HEK293T (cell line): ENCODE measurements around the gene SERPINI1.

Experiments
- BHLHE40 ChIP-seq: fragments of 450-650 bp; IDR thresholded peaks from 2 replicates; pipeline ENCODE4 v1.6.1; 2016; ENCODE audit warnings: mild to moderate bottlenecking, moderate library complexity, borderline replicate concordance
- CTBP1 ChIP-seq: fragments of 450-650 bp; IDR thresholded peaks from 2 replicates; pipeline ENCODE4 v1.6.1; 2016; ENCODE audit warnings: borderline replicate concordance
- ELF4 ChIP-seq: fragments of 450-650 bp; IDR thresholded peaks from 2 replicates; pipeline ENCODE4 v1.6.1; 2017; ENCODE audit warnings: antibody characterized with exemption
- FOXK2 ChIP-seq: fragments of 450-650 bp; IDR thresholded peaks from 2 replicates; pipeline ENCODE4 v1.6.1; 2016; ENCODE audit warnings: mild to moderate bottlenecking
- FOXM1 ChIP-seq: fragments of 450-650 bp; IDR thresholded peaks from 2 replicates; pipeline ENCODE4 v1.6.1; 2017; ENCODE audit warnings: mild to moderate bottlenecking, borderline replicate concordance
- HDGF ChIP-seq: fragments of 450-650 bp; IDR thresholded peaks from 2 replicates; pipeline ENCODE4 v1.6.1; 2017; ENCODE audit warnings: antibody characterized with exemption, borderline replicate concordance
- ZNF384 ChIP-seq: fragments of 450-650 bp; IDR thresholded peaks from 2 replicates; pipeline ENCODE4 v1.6.1; 2016

DNA sequence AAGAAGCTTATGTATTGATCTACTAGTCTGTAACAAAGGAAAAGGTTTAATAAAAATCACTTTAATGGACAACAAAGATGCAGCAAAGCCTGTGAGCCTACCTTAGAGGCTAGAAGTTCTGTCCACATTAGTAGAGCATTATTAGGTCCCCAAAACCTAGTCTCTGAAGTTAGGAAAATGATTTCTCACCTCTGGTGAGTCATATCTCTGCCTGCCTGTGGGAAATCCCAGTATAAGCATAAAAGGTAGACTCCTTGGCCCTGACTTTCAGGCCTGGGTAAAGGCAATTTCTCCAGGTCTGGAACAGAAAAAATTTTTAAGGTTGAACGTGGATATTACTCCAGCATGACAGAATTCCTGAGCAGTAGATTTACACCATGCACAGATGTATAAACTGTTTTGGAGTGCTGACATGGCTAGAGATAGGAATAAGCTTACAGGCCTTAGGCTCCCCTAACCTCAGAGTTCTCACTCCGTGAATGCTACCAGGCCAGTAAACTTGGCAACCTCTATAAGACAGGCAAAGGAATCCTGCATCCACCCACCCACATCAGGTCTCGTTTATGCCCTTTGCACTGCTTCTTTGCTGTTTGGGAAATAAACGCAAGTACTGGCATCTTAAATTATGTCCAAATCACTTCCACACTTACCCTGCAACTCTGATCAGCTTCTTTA, 104.1 kb downstream of the SERPINI1 start:
- no peak for TF ChIP-seq BHLHE40
- TF ChIP-seq ELF4, result no peak
- TF ChIP-seq FOXK2, result no peak
- TF ChIP-seq ZNF384, result no peak
- TF ChIP-seq HDGF, result no peak
- no peak for TF ChIP-seq FOXM1
- no peak for TF ChIP-seq CTBP1
